OCI-LY3 (cell line): ENCODE results near the gene IL1RAP.

Source experiments
- EZH2phosphoT487 ChIP-seq: fragments of 200-600 bp; shearing (Covaris generic); IDR thresholded peaks from 2 replicates; pipeline ENCODE4 v1.6.1; 2018; ENCODE audit warnings: antibody characterized with exemption, mixed run types, low read depth
- TF ChIP-seq, protein P1 (sequence below): fragments of 200-600, 300-600 bp; sonication (generic); IDR thresholded peaks from 2 replicates; pipeline ENCODE4 v1.5.1; 2014; ENCODE audit warnings: antibody characterized with exemption, low read length, low read depth

DNA sequence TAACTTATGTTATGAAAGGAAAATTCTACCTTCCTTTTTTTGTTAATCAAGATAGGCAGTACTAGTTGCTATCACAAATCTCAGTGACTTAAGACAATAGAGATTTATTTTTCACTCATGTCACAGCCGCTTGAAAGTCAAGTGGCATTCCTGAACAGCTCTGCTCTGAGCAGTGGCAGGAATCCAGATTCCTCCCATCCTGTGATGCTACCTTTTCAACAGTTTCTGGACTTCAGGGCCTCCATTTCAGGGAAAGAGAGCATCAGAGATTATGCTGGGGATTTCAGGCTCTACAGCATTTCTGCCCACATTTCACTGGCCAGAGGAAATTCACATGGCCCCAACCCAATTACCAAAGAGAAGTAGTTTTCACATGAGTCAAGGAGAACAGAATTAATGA lies 83.4 kb downstream of the IL1RAP start:
- TF ChIP-seq, protein P1, sequence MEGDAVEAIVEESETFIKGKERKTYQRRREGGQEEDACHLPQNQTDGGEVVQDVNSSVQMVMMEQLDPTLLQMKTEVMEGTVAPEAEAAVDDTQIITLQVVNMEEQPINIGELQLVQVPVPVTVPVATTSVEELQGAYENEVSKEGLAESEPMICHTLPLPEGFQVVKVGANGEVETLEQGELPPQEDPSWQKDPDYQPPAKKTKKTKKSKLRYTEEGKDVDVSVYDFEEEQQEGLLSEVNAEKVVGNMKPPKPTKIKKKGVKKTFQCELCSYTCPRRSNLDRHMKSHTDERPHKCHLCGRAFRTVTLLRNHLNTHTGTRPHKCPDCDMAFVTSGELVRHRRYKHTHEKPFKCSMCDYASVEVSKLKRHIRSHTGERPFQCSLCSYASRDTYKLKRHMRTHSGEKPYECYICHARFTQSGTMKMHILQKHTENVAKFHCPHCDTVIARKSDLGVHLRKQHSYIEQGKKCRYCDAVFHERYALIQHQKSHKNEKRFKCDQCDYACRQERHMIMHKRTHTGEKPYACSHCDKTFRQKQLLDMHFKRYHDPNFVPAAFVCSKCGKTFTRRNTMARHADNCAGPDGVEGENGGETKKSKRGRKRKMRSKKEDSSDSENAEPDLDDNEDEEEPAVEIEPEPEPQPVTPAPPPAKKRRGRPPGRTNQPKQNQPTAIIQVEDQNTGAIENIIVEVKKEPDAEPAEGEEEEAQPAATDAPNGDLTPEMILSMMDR: no peak
- TF ChIP-seq EZH2phosphoT487: no peak
